Spleen (tissue), 7 donors: ENCODE measurements around the gene ANKS3.

ENCODE experiments used
- CTCF ChIP-seq, 11 experiments: fragments of 200-600 bp in 7 of 11; fragments of 450-650 bp in 4 of 11; sonication (generic) in 4 of 11; IDR thresholded peaks in 8 of 11; conservative IDR thresholded peaks in 3 of 11; 1 replicate in 7 of 11; 2 replicates in 4 of 11; pipeline versions ENCODE4 v1.4.0 to v1.8.0; 2016 to 2021; ENCODE audit warnings: antibody characterized with exemption in 11 of 11, inconsistent platforms in 4 of 11, mild to moderate bottlenecking in 1 of 11
- POLR2AphosphoS5 ChIP-seq, 3 donors: sonication (generic); formaldehyde crosslinking; IDR thresholded peaks; one replicate each; pipeline ENCODE4 v1.5.1; 2017; ENCODE audit warnings: antibody characterized with exemption in 3 of 3
- donor health status: DM: no; HTN: no; CAD: no; lungs with moderate emphysema.
- donor health status: DM: no; HTN: no; CAD: no.
- donor health status: DM: no; HTN: no; CAD: no.

- no peak for TF ChIP-seq CTCF (IDR thresholded peaks at IDR 0.05 in 8 of 11, conservative IDR thresholded peaks at IDR 0.05 in 3 of 11)
- no peak for TF ChIP-seq POLR2AphosphoS5 (IDR thresholded peaks at IDR 0.05)
Measured at GRCh38 chr16:4728676-4729075, 5.4 kb downstream of the ANKS3 start.
